Measurements from ENCODE around the gene PLA2G12A.
A peak's percentile ranks its signal among the peaks of the same experiment; 100 is the strongest.

Gene PLA2G12A

GRCh38 chr4:109729117-109729717, 653 bp downstream of the PLA2G12A start:
- DNase-seq (ENCODE audit: low spot score): peak; percentile 4

- no peak for DNase-seq (ENCODE audit: low spot score)
Measured at GRCh38 chr4:109728385-109728784, 1.5 kb downstream of the PLA2G12A start.

DNA sequence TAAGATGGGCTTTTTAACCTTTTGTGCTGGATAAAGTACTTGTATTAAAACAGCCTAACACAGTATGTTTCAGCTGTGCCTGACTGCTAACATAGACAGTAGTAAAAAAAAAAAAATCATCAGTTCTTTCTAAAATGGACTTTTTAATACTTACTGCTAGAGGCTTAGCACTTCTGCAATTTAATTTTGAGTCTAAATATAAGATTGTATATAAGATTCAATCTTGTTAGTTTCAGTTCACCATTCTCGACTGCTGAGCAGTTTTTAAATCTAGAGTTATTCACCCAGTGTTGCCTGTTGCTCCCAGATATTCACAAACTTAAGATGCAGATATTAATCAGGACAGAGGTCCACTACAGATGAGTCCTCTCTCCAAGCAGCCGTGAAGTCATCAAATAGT, 6.8 kb downstream of the PLA2G12A start:
- DNase-seq (ENCODE audit: low spot score): no peak

DNA sequence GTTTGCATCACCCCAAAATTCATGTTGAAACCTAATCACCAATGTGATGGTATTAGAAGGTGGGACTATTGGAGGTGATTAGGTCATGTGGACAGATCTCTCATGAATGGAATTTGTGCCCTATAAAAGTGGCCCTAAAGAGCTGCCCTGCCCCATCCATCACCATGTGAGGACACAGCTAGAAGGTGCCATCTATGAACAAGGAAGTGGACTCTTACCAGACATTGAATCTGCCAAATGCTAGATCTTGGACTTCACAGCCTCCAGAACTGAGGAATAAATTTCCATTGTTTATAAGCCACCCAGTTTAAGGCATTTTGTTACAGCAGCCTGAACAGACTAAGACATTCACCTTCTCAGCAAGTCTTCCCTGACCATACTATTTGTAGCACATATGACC, 7.5 kb downstream of the PLA2G12A start:
- DNase-seq (ENCODE audit: low spot score): no peak

DNA sequence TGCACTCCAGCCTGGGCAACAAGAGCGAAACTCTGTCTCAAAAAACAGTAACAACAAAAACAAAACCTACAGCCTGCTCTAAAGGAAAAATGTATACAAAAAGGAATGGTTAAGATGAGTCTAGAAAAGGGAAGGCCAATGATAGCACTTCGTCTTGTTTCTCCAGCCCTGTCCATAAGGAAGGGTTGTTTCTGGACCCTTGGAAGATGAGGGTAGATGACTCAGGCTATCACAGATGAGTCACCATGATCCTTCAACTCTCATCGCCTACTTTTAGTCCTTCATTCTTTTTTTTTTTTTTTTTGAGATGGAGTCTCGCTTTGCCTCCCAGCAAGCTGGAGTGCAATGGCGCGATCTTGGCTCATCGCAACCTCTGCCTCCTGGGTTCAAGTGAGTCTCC, 8.8 kb downstream of the PLA2G12A start:
- DNase-seq (ENCODE audit: low spot score): no peak

DNA sequence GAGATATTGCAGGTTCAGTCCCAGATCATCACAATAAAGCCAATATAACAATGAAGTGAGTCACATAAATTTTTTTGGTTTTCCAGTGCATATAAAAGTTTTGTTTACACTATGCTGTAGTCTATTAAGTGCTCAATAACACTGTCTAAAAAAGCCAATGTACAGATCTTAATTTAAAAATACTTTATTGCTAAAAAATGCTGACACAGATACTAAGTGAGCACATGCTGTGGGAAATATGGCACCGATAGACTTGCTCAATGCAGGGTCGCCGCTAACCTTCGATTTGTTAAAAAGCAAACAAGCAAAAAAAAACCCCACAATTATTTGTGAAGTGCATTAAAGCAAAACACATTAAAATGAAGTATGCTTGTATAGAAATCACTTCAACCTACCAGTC, 10.3 kb downstream of the PLA2G12A start:
- no peak for DNase-seq (ENCODE audit: low spot score)

DNA sequence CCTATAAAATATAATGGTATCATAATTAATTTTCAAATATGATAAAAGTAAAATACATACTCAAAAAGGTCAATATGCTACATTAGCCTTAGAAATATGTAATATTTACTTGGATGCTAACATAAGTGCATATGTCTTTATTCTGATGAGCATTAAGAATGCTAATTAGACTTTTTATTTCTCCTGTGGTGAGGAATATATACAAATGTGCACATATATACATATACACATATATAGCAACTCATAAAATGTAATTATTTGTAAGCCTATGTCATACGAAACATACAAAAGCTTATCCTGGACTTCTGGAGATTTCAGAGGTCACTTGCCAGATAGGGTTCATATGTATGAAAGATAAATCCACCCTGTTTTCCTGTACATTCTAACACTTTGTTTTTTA, 11.1 kb downstream of the PLA2G12A start:
- DNase-seq (ENCODE audit: low spot score): no peak

DNA sequence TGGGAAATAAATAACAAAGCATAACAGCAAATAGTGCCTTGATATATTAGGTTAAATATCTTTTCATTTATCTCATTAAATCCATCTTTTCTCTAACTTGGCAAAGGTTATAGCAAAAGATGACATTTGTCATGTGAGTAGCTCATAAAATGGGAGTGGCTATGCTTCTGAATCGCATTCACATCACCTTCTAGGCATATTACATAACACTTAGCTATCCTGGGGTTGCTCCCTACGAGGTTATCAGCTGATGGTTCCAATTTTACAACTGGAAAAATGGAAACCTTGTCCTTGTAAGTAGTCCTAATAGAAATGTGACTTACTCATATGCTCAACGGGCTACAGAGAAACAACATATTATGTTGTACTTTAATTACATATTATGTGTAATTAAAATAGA, 16.4 kb downstream of the PLA2G12A start:
- no peak for DNase-seq (ENCODE audit: low spot score)

GRCh38 chr4:109708990-109709389, 20.9 kb downstream of the PLA2G12A start:
- no peak for DNase-seq (ENCODE audit: low spot score)

- DNase-seq (ENCODE audit: low spot score): no peak
Measured at GRCh38 chr4:109708435-109708834, 21.4 kb downstream of the PLA2G12A start.

- DNase-seq (ENCODE audit: low spot score): no peak
Measured at GRCh38 chr4:109703664-109704361, 26.1 kb downstream of the PLA2G12A start.

DNA sequence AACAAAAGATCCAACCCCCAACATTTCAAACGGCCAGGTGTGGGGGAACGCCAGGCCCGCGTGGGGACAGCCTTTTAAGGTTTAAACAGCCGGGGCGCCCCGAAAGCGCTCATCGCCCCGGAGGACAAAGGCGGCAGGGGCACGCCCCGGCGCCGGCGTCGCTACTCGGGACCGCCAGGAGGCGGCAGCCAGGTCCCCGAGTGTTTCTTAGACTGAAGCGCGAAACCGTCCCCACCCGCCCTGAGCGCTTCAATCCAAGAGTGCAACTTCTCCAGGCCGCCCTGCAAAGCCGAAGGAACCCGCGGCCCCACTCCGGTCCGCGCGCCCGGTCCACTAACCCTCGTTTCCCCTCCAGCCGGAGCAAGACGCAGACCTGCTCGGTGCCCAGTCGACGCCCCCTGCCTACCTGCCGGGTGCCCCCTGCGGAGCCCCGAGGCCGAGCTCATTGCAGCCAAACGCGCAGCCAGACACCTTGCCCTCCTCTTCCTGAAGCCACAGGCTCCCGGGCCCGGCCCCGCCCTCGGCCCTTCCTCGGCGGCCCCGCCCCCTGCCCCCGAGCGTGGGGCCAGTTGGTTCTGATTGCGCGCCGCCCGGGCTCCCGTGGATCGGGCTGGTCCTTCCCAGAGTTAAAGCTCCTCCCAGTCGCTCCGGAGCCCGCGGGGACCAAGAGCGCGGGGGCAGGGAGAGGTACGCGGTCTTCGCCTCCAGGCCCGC, 26.8 kb downstream of the PLA2G12A start, which contains the start of gene CASP6:
CASP6 (minus strand) TSS at position 496 of the 714 bp plus-strand sequence; CDS start at position 446, 50 bp downstream.
- peak; percentile 65 for DNase-seq (ENCODE audit: low spot score)

DNA sequence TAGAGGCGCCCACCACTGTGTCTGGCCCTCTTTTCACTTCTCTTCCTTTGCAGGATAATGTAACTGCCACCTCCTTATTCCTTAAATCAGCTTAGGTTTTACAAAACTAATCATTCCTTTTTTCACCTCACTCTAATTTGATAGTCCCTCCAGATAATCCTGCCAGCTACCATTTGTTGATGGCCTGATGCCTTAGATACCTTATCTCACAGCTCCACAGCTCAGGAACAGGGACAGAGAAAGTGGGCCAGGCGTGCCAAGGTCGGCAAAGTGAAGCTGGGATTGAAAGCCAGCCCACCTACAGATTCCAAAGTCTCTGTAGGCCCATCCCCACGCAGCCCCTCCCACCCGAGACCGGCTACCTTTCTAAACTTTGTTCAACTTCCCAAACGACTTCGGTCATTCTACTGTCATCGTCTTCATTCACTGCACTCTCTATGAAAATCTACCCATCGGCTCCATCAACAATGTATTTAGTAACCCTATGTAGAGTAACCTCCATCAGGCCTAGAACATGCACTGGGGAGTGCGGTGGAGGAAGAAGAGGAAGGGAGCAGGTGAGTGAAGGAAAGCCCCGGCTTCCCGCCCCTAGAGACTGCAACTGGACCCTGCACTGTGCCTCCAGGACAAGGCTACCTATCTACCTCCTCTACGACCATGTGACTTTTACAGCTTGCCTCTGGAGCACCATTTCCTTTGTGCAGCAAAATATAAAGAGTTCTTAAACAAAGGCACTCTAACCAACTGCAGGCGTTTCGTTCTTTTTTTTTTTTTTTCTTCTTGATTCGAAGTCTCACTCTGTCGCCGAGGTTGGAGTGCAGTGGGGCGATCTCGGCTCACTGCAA, 28.1 kb downstream of the PLA2G12A start:
- no peak for DNase-seq (ENCODE audit: low spot score)

DNA sequence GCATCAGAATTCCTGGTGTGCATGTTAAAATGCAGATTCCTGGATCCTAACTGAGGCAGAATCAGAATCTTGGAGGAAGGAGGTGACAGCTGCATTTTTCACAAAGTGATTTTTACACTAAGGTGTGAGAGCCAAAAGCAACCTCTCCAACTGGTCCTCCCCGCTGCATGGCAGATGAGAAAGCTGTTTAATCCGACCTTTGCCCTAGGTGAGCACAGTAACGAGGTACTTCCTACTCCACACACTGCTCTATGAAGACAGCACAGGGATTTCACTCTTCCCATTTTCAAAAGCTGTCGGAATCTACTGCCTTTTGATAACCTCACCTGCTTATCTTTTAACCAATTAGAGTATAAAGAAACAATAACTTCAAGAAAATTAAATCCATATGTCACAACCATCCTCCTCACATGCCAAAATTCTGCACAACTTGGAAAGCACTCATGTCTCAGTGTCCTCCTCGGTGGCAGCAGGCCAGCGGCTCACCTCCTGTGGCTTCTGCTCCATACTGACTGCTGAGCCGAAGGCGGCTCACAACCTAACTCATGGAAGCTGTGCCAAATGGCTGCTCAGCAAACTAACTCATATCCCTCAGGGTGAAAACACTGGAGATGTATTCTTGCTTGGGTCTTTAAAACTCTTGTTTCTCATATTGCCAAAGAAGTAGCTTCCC, 30.2 kb downstream of the PLA2G12A start:
- DNase-seq (ENCODE audit: low spot score): no peak

DNA sequence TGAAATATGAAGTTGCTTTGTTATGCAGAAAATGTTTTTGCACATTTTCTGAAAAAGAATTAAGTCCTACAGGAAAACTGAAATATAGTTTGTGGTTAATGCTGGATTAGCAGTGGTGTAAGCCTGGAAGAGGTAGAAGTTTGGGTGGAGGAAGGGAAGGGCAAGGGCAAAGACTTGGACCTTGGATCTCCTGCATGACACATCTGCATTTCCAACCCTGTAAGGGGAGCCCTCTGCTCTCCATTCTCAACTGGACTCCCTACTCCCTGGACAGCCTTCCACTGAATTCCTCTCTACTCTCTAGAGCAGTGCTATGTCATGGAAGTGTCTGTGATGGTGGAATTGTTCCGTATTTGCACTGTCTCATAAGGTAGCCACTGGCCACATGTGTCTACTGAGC, 31.2 kb downstream of the PLA2G12A start:
- DNase-seq (ENCODE audit: low spot score): no peak

- no peak for DNase-seq (ENCODE audit: low spot score)
Measured at GRCh38 chr4:109691411-109691920, 38.4 kb downstream of the PLA2G12A start.

- DNase-seq (ENCODE audit: low spot score): no peak
Measured at GRCh38 chr4:109690690-109691410, 39.0 kb downstream of the PLA2G12A start.

DNA sequence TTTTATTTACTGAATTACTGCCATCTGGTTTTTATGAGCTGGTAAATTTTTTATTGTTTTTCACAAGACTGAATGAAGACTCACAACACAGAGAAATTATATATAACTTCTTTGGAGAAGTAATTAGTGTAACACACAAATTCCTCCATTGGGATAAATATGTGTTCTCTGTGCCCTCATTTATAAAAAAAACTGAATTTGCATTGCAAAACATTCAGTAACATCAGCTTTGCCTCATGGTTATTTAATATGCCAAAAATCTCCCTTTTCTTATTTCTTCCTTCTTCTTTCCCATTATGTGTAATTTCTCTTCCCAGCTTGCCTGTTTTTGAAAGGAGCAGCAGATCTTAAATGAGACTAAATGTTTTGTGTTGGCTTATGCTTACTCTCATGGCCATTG, 45.1 kb downstream of the PLA2G12A start:
- no peak for DNase-seq (ENCODE audit: low spot score)

DNA sequence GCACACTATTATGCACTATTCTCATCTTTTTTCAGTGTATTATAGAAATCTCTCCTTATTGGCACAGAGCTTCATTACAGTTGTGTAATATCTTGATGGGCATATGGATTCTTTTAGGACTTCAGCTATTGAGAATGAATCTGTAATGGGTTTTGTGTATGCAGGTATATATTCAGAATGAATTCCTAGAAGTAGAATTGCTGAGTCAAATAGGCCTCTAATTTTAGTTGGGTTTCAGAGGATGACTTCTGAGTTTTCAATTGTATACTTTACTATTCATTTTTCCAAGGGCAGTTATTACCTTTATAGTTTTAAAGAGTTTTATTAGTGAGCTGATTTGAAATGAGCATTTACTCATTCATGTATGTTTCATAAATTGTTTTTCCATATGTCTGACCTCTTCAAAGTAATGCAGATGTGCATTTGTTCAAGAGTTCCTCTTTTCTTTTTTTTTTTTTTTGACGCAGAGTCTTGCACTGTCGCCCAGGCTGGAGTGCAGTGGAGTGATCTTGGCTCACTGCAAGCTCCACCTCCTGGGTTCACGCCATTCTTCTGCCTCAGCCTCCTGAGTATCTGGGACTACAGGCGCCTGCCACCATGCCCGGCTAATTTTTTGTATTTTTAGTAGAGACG, 46.1 kb downstream of the PLA2G12A start:
- no peak for DNase-seq (ENCODE audit: low spot score)

GRCh38 chr4:109682875-109683274, 47.0 kb downstream of the PLA2G12A start:
- no peak for DNase-seq (ENCODE audit: low spot score)

Measured in activated CD4-positive, alpha-beta T cell treated with anti-CD3 and anti-CD28 coated beads, Interleukin-2, Interleukin-4, amounts not matched to agents 100 ng/mL and 50 ng/mL, durations not matched to agents 16 hours and 8 hours (primary cell).